Right lobe of liver (tissue), 6 donors: ENCODE results near the gene SIPA1. TPM values are rescaled to one million over a fixed set of nuclear protein-coding genes. Genes with fewer than 3 reads are reported as not detected.

ENCODE experiments used
- ATAC-seq, 4 donors: fragments of 200-7000 bp; cut with Tn5 transposase; one replicate each; pipeline ENCODE4 v1.9.1; 2020; ENCODE audit warnings: mild to moderate bottlenecking in 4 of 4, moderate library complexity in 4 of 4
- DNase-seq, 3 donors: peaks; one replicate each; pipeline ENCODE4 v3.0.0-alpha.2; 2020
- H3K27ac ChIP-seq, 3 donors: fragments of 200-600 bp; one replicate each; pipeline ENCODE4 v1.8.0; 2022
- H3K27me3 ChIP-seq, 2 donors: fragments of 200-600 bp; one replicate each; pipeline ENCODE4 v1.8.0; 2022
- H3K36me3 ChIP-seq, 4 donors: fragments of 200-600 bp; sonication (generic) in 1 of 4; one replicate each; pipeline versions ENCODE4 v1.5.1 to v1.8.0; 2017 to 2022; ENCODE audit warnings: control low read depth in 1 of 4
- H3K4me1 ChIP-seq, 4 donors: fragments of 200-600 bp; sonication (generic) in 1 of 4; one replicate each; pipeline versions ENCODE4 v1.5.1 to v1.8.0; 2017 to 2022; ENCODE audit warnings: control low read depth in 1 of 4
- H3K4me3 ChIP-seq, 3 donors: fragments of 200-600 bp; one replicate each; pipeline ENCODE4 v1.8.0; 2022
- H3K9me3 ChIP-seq, 4 donors: fragments of 200-600 bp; sonication (generic) in 1 of 4; one replicate each; pipeline versions ENCODE4 v1.5.1 to v1.8.0; 2017 to 2022; ENCODE audit warnings: control low read depth in 1 of 4
- POLR2A ChIP-seq: fragments of 450-650 bp; IDR thresholded peaks from one replicate; pipeline ENCODE4 v1.6.1; 2017; ENCODE audit warnings: antibody characterized with exemption, mild to moderate bottlenecking
- WGBS: methylation state at CpG from one replicate; pipeline ENCODE4 v1.1.6; 2018; ENCODE audit warnings: low coverage, low lambda C conversion rate; ENCODE audit not compliant: insufficient coverage; ENCODE audit errors: missing lambda C conversion rate; 5-methylcytosine and 5-hydroxymethylcytosine counted together
- intact Hi-C, 2 donors: fragments of 100-400 bp; cut with DNase I; formaldehyde crosslinking; loops; one replicate each; pipeline versions ENCODE4 v1.11.2 to v1.14.1; 2022
- microRNA-seq, 2 donors: library from miRNA; unstranded; fragments of <30 nt; microRNA quantifications; one replicate each; pipeline ENCODE4, GENCODE V29; 2019 to 2020
- small RNA-seq, 2 experiments: library from RNA; depleted of rRNA; stranded (forward); fragments of <200 nt; gene quantifications; one replicate each; pipeline ENCODE3, GENCODE V24; 2016
- total RNA-seq, 6 experiments: library from RNA; depleted of rRNA in 2 of 6; stranded (reverse); fragments of >200 nt in 2 of 6; fragmentation: NEBNext Ultra II Directional in 3 of 6; extraction: Animal tissue kit (Norgen Biotek cat#: 25700) in 3 of 6; gene quantifications; one replicate each; pipeline versions ENCODE4 v1.1.0 to v1.2.4, GENCODE V29; 2016 to 2023
- TF ChIP-seq, protein P1 (sequence below), 4 donors: fragments of 200-600 bp in 3 of 4; fragments of 450-650 bp in 1 of 4; IDR thresholded peaks; one replicate each; pipeline versions ENCODE4 v1.5.1 to v1.8.0; 2016 to 2022; ENCODE audit warnings: antibody characterized with exemption in 4 of 4, mild to moderate bottlenecking in 2 of 4
- donor health status: DM: no; HTN: yes; CAD: no.
- donor health status: DM: no; HTN: no; CAD: no.
- donor health status: DM: no; HTN: no; CAD: no.
- donor health status: DM: no; HTN: yes; CAD: no.
- donor health status: DM: no; HTN: yes; CAD: no.

Gene SIPA1
- total RNA-seq, 6 experiments from 2014 or later: 21.1 to 34.1 (median 25.3) TPM

DNA sequence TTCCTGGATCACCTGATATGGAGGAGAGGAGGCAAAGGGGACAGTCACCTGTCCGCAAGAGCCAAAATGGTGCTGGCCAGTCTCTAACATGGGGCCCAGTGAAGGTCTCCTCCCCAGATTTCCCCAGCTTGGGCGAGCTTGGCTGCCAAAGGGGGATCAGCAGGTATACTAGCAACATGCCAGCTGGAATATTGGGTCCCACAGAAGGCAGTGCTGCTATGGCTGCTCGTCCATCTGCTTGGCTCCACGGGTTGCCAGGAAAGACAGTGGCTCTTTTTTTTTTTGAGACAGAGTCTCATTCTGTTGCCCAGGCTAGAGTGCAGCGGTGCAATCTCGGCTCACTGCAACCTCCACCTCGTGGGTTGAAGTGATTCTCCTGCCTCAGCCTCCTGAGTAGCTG lies 61.4 kb downstream of the SIPA1 start:
- Histone ChIP-seq H3K36me3 (no peaks in the 10 kb centered on the region), H3K4me1 (peaks cover 0 to 10% (median 0%) of the 10 kb centered on the region in 4 donors), H3K9me3 (no peaks in the 10 kb centered on the region), H3K4me3 (no peak overlapping the region), H3K27me3 (no peaks in the 10 kb centered on the region), H3K27ac (no peak overlapping the region)
- WGBS: 50% methylated on average over 1 of the region's 7 CpGs
- intact Hi-C loops: no loop called here
- no peak for DNase-seq
- no peak for ATAC-seq
- TF ChIP-seq, protein P1, sequence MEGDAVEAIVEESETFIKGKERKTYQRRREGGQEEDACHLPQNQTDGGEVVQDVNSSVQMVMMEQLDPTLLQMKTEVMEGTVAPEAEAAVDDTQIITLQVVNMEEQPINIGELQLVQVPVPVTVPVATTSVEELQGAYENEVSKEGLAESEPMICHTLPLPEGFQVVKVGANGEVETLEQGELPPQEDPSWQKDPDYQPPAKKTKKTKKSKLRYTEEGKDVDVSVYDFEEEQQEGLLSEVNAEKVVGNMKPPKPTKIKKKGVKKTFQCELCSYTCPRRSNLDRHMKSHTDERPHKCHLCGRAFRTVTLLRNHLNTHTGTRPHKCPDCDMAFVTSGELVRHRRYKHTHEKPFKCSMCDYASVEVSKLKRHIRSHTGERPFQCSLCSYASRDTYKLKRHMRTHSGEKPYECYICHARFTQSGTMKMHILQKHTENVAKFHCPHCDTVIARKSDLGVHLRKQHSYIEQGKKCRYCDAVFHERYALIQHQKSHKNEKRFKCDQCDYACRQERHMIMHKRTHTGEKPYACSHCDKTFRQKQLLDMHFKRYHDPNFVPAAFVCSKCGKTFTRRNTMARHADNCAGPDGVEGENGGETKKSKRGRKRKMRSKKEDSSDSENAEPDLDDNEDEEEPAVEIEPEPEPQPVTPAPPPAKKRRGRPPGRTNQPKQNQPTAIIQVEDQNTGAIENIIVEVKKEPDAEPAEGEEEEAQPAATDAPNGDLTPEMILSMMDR (IDR thresholded peaks at IDR 0.05): no peak
- no peak for TF ChIP-seq POLR2A

DNA sequence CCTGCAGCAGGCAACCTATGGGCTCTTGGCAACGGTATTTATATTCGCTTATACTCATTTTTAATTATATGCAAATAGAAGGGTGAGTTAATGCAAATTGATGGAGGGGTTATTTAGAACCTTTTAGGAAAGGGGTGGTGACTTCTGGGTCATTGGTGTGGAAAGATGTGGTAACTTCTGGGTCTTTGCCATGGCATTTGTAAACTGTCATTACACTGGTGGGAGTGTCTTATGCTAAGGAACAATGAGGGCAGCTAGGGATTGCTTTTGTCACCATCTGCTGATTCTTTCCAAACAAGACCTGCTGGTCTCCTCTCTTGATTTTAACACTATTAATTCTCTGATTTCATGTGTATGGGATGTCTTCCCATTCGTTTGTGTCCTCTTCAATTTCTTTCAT lies 62.5 kb downstream of the SIPA1 start:
- Histone ChIP-seq H3K9me3 (no peaks in the 10 kb centered on the region), H3K4me3 (no peak overlapping the region), H3K4me1 (peaks cover 0 to 9% (median 0%) of the 10 kb centered on the region in 4 donors), H3K27ac (no peak overlapping the region), H3K27me3 (no peaks in the 10 kb centered on the region), H3K36me3 (no peaks in the 10 kb centered on the region)
- TF ChIP-seq, protein P1 (IDR thresholded peaks at IDR 0.05): no peak
- TF ChIP-seq POLR2A: no peak
- peak; percentile 30 to 73 (median 44) for ATAC-seq
- 81% methylated on average over 3 of the region's 3 CpGs for WGBS
- intact Hi-C loops: loop anchor here in 1 of 2 donors (10.0 kb wide), 1 partner anchor 76 kb away; no protein-coding TSS in a partner anchor
- DNase-seq: no peak

Small RNA genes lying within 50 kb of the gene (microRNA-seq; reads per million reads assigned to microRNA genes)
- gene MIR4489: 0 to 0.29 reads per million in 2 donors
- 0 reads per million in 2 donors for gene MIR4690

Small RNA genes lying within 50 kb of the gene (small RNA-seq; reads per million reads assigned to genes)
- gene MIR4489 (0 reads per million in 2 experiments), gene MIR4690 (0 reads per million in 2 experiments), gene RN7SL309P (0 reads per million in 2 experiments)

Other genes starting within 250 kb of the SIPA1 start
- 1,000 to 10,000 TPM in 2 of 6 experiments, 100 to 1,000 TPM in 4; 202 to 1,225 (median 767) TPM for gene NEAT1, start 215.3 kb upstream of the SIPA1 start, total RNA-seq
- gene MALAT1, start 139.1 kb upstream of the SIPA1 start, total RNA-seq: 1,000 to 10,000 TPM; 2,716 to 5,163 (median 3,933) TPM
- 10 to 100 TPM; 51.3 to 82.3 (median 57.0) TPM for gene SCYL1, start 113.0 kb upstream of the SIPA1 start, total RNA-seq
- 10 to 100 TPM; 26.6 to 94.1 (median 46.8) TPM for gene LTBP3, start 79.7 kb upstream of the SIPA1 start, total RNA-seq
- gene ZNRD2, start 67.6 kb upstream of the SIPA1 start, total RNA-seq: 10 to 100 TPM; 11.6 to 43.2 (median 16.5) TPM
- gene FAM89B, start 65.6 kb upstream of the SIPA1 start, total RNA-seq: 10 to 100 TPM; 12.8 to 20.6 (median 14.6) TPM
- 10 to 100 TPM; 10.0 to 29.9 (median 13.7) TPM for gene EHBP1L1, start 62.0 kb upstream of the SIPA1 start, total RNA-seq
- gene KCNK7, start 42.3 kb upstream of the SIPA1 start, total RNA-seq: under 1 TPM in 1 of 6 experiments, not detected in 5; 0.31 TPM
- 10 to 100 TPM; 48.3 to 67.1 (median 60.9) TPM for gene MAP3K11, start 23.9 kb upstream of the SIPA1 start, total RNA-seq
- gene PCNX3, start 22.3 kb upstream of the SIPA1 start, total RNA-seq: 10 to 100 TPM; 11.2 to 32.9 (median 12.4) TPM
- gene RELA, start 24.8 kb downstream of the SIPA1 start, total RNA-seq: 10 to 100 TPM; 27.8 to 51.1 (median 41.9) TPM
- 10 to 100 TPM; 17.8 to 30.4 (median 24.0) TPM for gene KAT5, start 74.2 kb downstream of the SIPA1 start, total RNA-seq
- 10 to 100 TPM; 16.8 to 39.1 (median 26.1) TPM for gene RNASEH2C, start 82.7 kb downstream of the SIPA1 start, total RNA-seq
- 10 to 100 TPM in 3 of 6 experiments, 1 to 10 TPM in 3; 5.0 to 13.5 (median 9.7) TPM for gene AP5B1, start 142.9 kb downstream of the SIPA1 start, total RNA-seq
- not detected for gene OVOL1, start 149.0 kb downstream of the SIPA1 start, total RNA-seq
- gene SNX32, start 195.9 kb downstream of the SIPA1 start, total RNA-seq: under 1 TPM in 3 of 6 experiments, not detected in 3; 0.16 to 0.37 (median 0.31) TPM
- gene CFL1, start 220.1 kb downstream of the SIPA1 start, total RNA-seq: 100 to 1,000 TPM; 219 to 503 (median 313) TPM
- gene MUS81, start 222.3 kb downstream of the SIPA1 start, total RNA-seq: 10 to 100 TPM; 14.0 to 25.6 (median 19.7) TPM
- gene EFEMP2, start 234.7 kb downstream of the SIPA1 start, total RNA-seq: 10 to 100 TPM in 1 of 6 experiments, 1 to 10 TPM in 5; 5.1 to 13.9 (median 7.8) TPM
- gene CTSW, start 241.7 kb downstream of the SIPA1 start, total RNA-seq: 1 to 10 TPM in 3 of 6 experiments, under 1 TPM in 3; 0.49 to 1.3 (median 1.0) TPM